HepG2 (cell line): ENCODE measurements around the gene EFEMP2. TPM values are rescaled to one million over a fixed set of nuclear protein-coding genes. Genes with fewer than 3 reads are reported as not detected.
A peak's percentile ranks its signal among the peaks of the same experiment; 100 is the strongest.

ENCODE experiments used
- HMGXB3 ChIP-seq: sonication (generic); formaldehyde crosslinking; IDR thresholded peaks from 2 replicates; pipeline ENCODE4 v1.4.0; 2020; ENCODE audit warnings: missing genetic modification reagents, borderline replicate concordance
- KDM1A ChIP-seq: IDR thresholded peaks from 2 replicates; pipeline ENCODE4 v1.6.1; 2016; ENCODE audit warnings: missing compliant biosample characterization
- MAX ChIP-seq: IDR thresholded peaks from 2 replicates; pipeline ENCODE4 v1.6.1; 2012; ENCODE audit warnings: inconsistent platforms
- MLLT10 ChIP-seq: sonication (generic); formaldehyde crosslinking; IDR thresholded peaks from 2 replicates; pipeline ENCODE4 v1.4.0; 2020; ENCODE audit warnings: missing genetic modification reagents
- MTA3 ChIP-seq: sonication (generic); formaldehyde crosslinking; IDR thresholded peaks from 2 replicates; pipeline ENCODE4 v1.4.0; 2020; ENCODE audit warnings: missing genetic modification reagents
- PCBP2 ChIP-seq: fragments of 200-400 bp; formaldehyde crosslinking; optimal IDR thresholded peaks from 2 replicates; pipeline ENCODE3; 2018; ENCODE audit warnings: low read length, low read depth; ENCODE audit not compliant: poor library complexity, severe bottlenecking
- TBX2 ChIP-seq: sonication (generic); formaldehyde crosslinking; IDR thresholded peaks from 2 replicates; pipeline ENCODE4 v1.5.0; 2020; ENCODE audit warnings: missing genetic modification reagents, mild to moderate bottlenecking, borderline replicate concordance
- ZNF629 ChIP-seq: sonication (generic); formaldehyde crosslinking; conservative IDR thresholded peaks from 2 replicates; pipeline ENCODE4 v1.5.0; 2020; ENCODE audit warnings: missing genetic modification reagents
- ZNF703 ChIP-seq: sonication (generic); formaldehyde crosslinking; IDR thresholded peaks from 2 replicates; pipeline ENCODE4 v1.5.1; 2020; ENCODE audit warnings: missing genetic modification reagents, mild to moderate bottlenecking, moderate library complexity, borderline replicate concordance
- ZNF83 ChIP-seq: sonication (generic); formaldehyde crosslinking; IDR thresholded peaks from 2 replicates; pipeline ENCODE4 v1.4.0; 2020; ENCODE audit warnings: missing genetic modification reagents, mild to moderate bottlenecking, borderline replicate concordance
- ZNF883 ChIP-seq: sonication (generic); formaldehyde crosslinking; IDR thresholded peaks from 2 replicates; pipeline ENCODE4 v1.5.1; 2020; ENCODE audit warnings: mild to moderate bottlenecking, missing genetic modification reagents; ENCODE audit errors: not compliant biosample characterization
- polyA plus RNA-seq, 8 experiments: library from polyadenylated mRNA; depleted of rRNA in 3 of 8; stranded (reverse) in 7 of 8; unstranded in 1 of 8; fragments of >200 nt; fragmentation: Illumina TruSeq in 4 of 8; extraction: Trizol in 4 of 8; gene quantifications; 2 replicates each; pipeline versions ENCODE4 v1.2.1 to v1.2.3, GENCODE V29; 2011 to 2016; ENCODE audit warnings: low read depth in 4 of 8, missing spikeins in 1 of 8, mixed read lengths in 1 of 8; ENCODE audit not compliant: insufficient read depth in 1 of 8
- total RNA-seq, 5 experiments: library from RNA; depleted of rRNA; stranded (reverse); fragments of >200 nt; fragmentation: Illumina TruSeq; extraction: Trizol; gene quantifications; 2 replicates each; pipeline ENCODE4 v1.2.3, GENCODE V29; 2016; ENCODE audit warnings: low read depth in 1 of 5

EFEMP2 gene
- total and polyA plus RNA-seq, 2 of the 13 experiments (the other 11 are each of a cell fraction or from before 2014, with no cell fraction given): 7.4 to 29.7 TPM

- peak; percentile 67; the same call in 1 of the 2 replicates for TF ChIP-seq HMGXB3 (CRISPR knock-in tag)
- TF ChIP-seq ZNF83 (CRISPR knock-in tag): no peak
- TF ChIP-seq MTA3 (CRISPR knock-in tag): no peak
- TF ChIP-seq ZNF629 (CRISPR knock-in tag): peak; percentile 23; the same call in 1 of the 2 replicates
- no peak for TF ChIP-seq MLLT10 (CRISPR knock-in tag)
- no peak for TF ChIP-seq KDM1A
- no peak for TF ChIP-seq ZNF883 (CRISPR knock-in tag)
- TF ChIP-seq MAX: no peak; the same call in none of the 2 replicates
- peak; percentile 65 for TF ChIP-seq TBX2 (CRISPR knock-in tag)
- TF ChIP-seq ZNF703 (CRISPR knock-in tag): peak; percentile 80; the same call in 1 of the 2 replicates
- no peak for TF ChIP-seq PCBP2
Measured at GRCh38 chr11:65860278-65861164, 12.1 kb downstream of the EFEMP2 start, which contains the start of gene MUS81 (continued).
